ENCODE data around the gene TM9SF4.

GRCh38 chr20:32111156-32111686 is 1.7 kb downstream of the TM9SF4 start:
- TF ChIP-seq CTCF (conservative IDR thresholded peaks at IDR 0.05; ENCODE audit: low read depth, low read length) (no peak), EZH2 (IDR thresholded peaks at IDR 0.05; ENCODE audit: borderline replicate concordance, low read depth, low read length, poor library complexity, severe bottlenecking) (no peak)

All from A673 (cell line).